PC-9 (cell line): ENCODE results near the gene TMEM203. TPM values are rescaled to one million over a fixed set of nuclear protein-coding genes. Genes with fewer than 3 reads are reported as not detected.

Source experiments
- BruUV-seq: library from RNA; stranded (reverse); fragments of 400-500 nt; replicated peaks from 2 replicates; lab custom pipeline; 2021; lab: Mats Ljungman, UMichigan
- CTCF ChIA-PET: fragments of 300-600 bp; sonication (Branson Sonifier 250); formaldehyde crosslinking; loops from one replicate; lab custom pipeline; 2022; ENCODE audit warnings: antibody characterized with exemption; lab: Charles Lee
- POLR2A ChIA-PET: fragments of 300-600 bp; sonication (Branson Sonifier 250); formaldehyde crosslinking; loops from one replicate; lab custom pipeline; 2022; ENCODE audit warnings: antibody characterized with exemption; ENCODE audit not compliant: unreplicated experiment; lab: Charles Lee
- DNase-seq, 2 experiments: peaks; one replicate each; pipeline versions ENCODE4 v3.0.0 to v3.0.0-alpha.2; 2015 to 2022; ENCODE audit warnings: mixed read lengths in 1 of 2
- H2AFZ ChIP-seq: fragments of 200-600 bp; sonication (generic); 2 replicates; pipeline ENCODE4 v1.8.1; 2017; ENCODE audit warnings: antibody characterized with exemption
- H3F3A ChIP-seq: fragments of 200-600 bp; sonication (generic); 2 replicates; pipeline ENCODE4 v1.8.1; 2017; ENCODE audit warnings: antibody characterized with exemption, mild to moderate bottlenecking, low read depth; ENCODE audit not compliant: insufficient read depth
- H3K27ac ChIP-seq: fragments of 200-600 bp; sonication (generic); 2 replicates; pipeline ENCODE4 v1.6.1; 2016; ENCODE audit warnings: mixed run types
- H3K27me3 ChIP-seq: fragments of 200-600 bp; sonication (generic); 2 replicates; pipeline ENCODE4 v1.6.1; 2016; ENCODE audit warnings: low read depth, mixed run types; ENCODE audit not compliant: insufficient read depth
- H3K36me3 ChIP-seq: fragments of 200-600 bp; sonication (generic); 2 replicates; pipeline ENCODE4 v1.6.1; 2016; ENCODE audit warnings: low read depth, mixed run types
- H3K4me1 ChIP-seq: fragments of 200-600 bp; sonication (generic); replicated peaks from 2 replicates; pipeline ENCODE4 v1.6.1; 2016; ENCODE audit warnings: mixed run types; ENCODE audit not compliant: insufficient read depth
- H3K4me2 ChIP-seq: fragments of 200-600 bp; sonication (generic); 2 replicates; pipeline ENCODE4 v1.6.1; 2017; ENCODE audit warnings: mixed run types
- H3K4me3 ChIP-seq: fragments of 200-600 bp; sonication (generic); 2 replicates; pipeline ENCODE4 v1.6.1; 2016; ENCODE audit warnings: mixed run types
- H3K79me2 ChIP-seq: fragments of 200-600 bp; sonication (generic); 2 replicates; pipeline ENCODE4 v1.6.1; 2017; ENCODE audit warnings: low read depth, mixed run types
- H3K9me2 ChIP-seq: fragments of 200-600 bp; sonication (generic); 2 replicates; pipeline ENCODE4 v1.8.1; 2017; ENCODE audit warnings: mild to moderate bottlenecking; ENCODE audit not compliant: insufficient read depth
- H3K9me3 ChIP-seq: fragments of 200-600 bp; sonication (generic); 2 replicates; pipeline ENCODE4 v1.8.1; 2016; ENCODE audit warnings: low read depth; ENCODE audit not compliant: insufficient read depth
- H4K20me1 ChIP-seq: fragments of 200-600 bp; sonication (generic); 2 replicates; pipeline ENCODE4 v1.8.1; 2017; ENCODE audit not compliant: insufficient read depth
- EZH2 ChIP-seq: fragments of 200-600 bp; sonication (generic); IDR thresholded peaks from 2 replicates; pipeline ENCODE4 v1.8.0; 2017; ENCODE audit warnings: antibody characterized with exemption, low read depth
- intact Hi-C: fragments of 100-400 bp; cut with micrococcal nuclease; formaldehyde crosslinking; loops from one replicate; pipeline ENCODE4 v1.10.0; 2022; ENCODE audit not compliant: unreplicated experiment
- total RNA-seq: library from RNA; stranded (reverse); gene quantifications from 2 replicates; pipeline ENCODE4 v1.2.3, GENCODE V29; 2021
- TF ChIP-seq, protein P1 (sequence below): fragments of 200-600 bp; sonication (generic); conservative IDR thresholded peaks from 2 replicates; pipeline ENCODE4 v1.6.1; 2017; ENCODE audit warnings: mixed run types, antibody characterized with exemption, mild to moderate bottlenecking, moderate library complexity

The TMEM203 gene
- total RNA-seq, 1 experiment from 2014 or later = 45.5 TPM

DNA sequence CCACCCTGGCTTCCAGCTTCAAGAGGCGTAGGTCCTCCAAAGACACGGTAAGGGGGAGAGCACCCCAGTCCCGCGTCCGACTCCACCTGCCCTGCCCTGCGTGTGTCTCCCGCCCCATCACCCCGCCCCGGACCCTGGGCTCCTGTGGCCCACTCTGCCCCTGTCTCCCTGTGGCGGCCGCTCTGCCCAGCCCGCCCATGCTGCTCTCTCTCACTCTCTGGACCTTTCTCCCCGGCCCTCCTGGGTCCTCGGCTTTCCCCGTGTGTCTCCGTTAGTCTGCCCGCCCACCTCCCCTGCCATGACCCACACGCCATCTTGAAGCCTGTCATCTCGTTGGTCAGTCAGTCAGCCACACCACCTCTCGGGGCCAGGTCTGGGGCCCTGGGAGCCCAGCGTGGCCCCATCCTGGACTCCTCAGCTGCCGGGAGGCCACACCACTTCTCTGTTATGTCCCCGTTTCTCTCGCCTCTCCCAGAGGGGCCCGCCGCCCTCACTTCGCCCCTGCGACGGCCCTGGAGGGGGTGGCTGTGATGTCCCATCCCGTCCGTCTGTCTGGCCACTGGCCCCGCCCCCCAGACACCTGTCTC lies 40.1 kb downstream of the TMEM203 start:
- Histone ChIP-seq H3K27ac (no peak overlapping the region), H4K20me1 (no peaks in the 10 kb centered on the region), H3K9me3 (no peaks in the 10 kb centered on the region), H3K36me3 (no peaks in the 10 kb centered on the region), H3K4me3 (no peak overlapping the region), H3K79me2 (no peaks in the 10 kb centered on the region), H3F3A (0 out of 2 replicates have a peak, but pooled peaks cover 5% of the 10 kb centered on the region), H3K27me3 (no peaks in the 10 kb centered on the region), H3K4me2 (no peak overlapping the region), H3K4me1 (no peaks in the 10 kb centered on the region), H3K9me2 (no peaks in the 10 kb centered on the region), H2AFZ (no peak overlapping the region)
- DNase-seq = no peak
- ChIA-PET POLR2A (no interaction called here), CTCF (no interaction called here)
- no TSS peak for BruUV-seq
- intact Hi-C loops = loop anchor here (5.0 kb wide), 1 partner anchor 38 kb away; no protein-coding TSS in a partner anchor
- TF ChIP-seq, protein P1, sequence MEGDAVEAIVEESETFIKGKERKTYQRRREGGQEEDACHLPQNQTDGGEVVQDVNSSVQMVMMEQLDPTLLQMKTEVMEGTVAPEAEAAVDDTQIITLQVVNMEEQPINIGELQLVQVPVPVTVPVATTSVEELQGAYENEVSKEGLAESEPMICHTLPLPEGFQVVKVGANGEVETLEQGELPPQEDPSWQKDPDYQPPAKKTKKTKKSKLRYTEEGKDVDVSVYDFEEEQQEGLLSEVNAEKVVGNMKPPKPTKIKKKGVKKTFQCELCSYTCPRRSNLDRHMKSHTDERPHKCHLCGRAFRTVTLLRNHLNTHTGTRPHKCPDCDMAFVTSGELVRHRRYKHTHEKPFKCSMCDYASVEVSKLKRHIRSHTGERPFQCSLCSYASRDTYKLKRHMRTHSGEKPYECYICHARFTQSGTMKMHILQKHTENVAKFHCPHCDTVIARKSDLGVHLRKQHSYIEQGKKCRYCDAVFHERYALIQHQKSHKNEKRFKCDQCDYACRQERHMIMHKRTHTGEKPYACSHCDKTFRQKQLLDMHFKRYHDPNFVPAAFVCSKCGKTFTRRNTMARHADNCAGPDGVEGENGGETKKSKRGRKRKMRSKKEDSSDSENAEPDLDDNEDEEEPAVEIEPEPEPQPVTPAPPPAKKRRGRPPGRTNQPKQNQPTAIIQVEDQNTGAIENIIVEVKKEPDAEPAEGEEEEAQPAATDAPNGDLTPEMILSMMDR = no peak
- no peak for TF ChIP-seq EZH2

DNA sequence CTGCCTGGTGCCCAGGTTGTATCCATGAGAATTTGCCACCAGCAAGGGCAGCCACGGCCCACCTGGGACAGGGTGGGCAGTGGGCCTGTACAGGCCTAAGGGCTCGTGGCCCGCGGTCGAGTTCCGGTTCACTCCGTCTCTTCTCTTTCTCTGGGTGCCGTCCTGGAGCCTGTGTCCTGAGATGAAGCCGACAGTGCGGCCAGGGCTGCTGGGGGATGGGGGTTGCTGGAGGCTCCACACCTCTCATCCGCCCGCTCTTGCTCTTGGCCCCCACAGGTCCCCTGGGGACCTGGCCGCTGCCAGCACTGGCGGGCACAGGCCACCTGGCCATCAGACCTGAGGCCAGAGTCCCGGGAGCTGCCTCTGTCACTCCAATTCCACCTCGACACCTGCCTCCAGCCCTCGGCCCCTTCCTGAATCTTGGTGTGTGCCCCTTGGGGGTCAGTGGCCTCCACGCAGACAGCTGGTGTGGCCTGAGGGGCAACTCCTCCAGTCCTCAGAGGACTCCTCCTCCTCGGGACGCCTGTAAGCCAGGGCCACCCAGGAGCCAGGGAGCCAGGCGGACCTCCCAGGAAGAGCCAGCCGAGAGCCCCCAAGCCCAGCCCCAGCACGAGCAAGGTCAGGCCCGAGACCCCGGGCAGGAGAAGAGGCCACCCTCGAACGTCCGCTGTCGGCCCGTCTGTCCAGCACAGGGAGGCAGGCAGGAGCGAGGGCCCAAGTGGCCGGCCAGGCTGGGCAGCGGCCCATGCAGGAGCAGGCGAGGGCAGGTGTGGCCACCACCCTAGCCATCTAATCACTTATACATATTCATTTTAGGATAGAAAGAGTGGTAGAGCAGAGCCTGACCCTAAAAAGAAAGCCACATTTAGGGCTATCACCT lies 40.8 kb downstream of the TMEM203 start:
- Histone ChIP-seq H3K27ac (no peak overlapping the region), H3K36me3 (no peaks in the 10 kb centered on the region), H3K9me3 (no peaks in the 10 kb centered on the region), H3K27me3 (no peaks in the 10 kb centered on the region), H3F3A (0 out of 2 replicates have a peak, but pooled peaks cover 5% of the 10 kb centered on the region), H3K4me1 (no peaks in the 10 kb centered on the region), H3K9me2 (no peaks in the 10 kb centered on the region), H2AFZ (no peak overlapping the region), H3K4me3 (no peak overlapping the region), H3K4me2 (no peak overlapping the region), H4K20me1 (no peaks in the 10 kb centered on the region), H3K79me2 (no peaks in the 10 kb centered on the region)
- no peak for TF ChIP-seq EZH2
- TF ChIP-seq, protein P1 = no peak
- POLR2A ChIA-PET = no interaction called here
- BruUV-seq = no TSS peak
- CTCF ChIA-PET = no interaction called here
- no peak for DNase-seq
- intact Hi-C loops = loop anchor here (5.0 kb wide), 1 partner anchor 37 kb away; no protein-coding TSS in a partner anchor

DNA sequence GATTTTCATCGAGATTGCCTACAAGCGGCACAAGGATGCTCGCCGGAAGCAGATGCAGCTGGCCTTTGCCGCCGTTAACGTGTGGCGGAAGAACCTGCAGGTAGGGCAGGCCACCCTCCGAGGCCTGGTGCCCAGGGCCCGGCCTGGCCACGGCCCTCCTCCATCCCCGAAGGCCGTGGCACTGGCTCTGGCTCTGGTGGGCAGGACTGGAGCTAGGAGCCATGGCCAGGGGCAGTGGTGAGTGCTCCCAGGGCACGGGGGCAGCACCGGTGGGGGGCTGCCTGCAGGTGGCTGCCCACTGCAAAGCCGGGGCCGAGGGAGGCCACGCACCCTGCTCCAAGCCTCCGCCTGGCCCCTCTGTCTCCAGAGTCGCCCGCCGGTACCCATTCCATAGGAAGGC lies 41.6 kb downstream of the TMEM203 start:
- H2AFZ ChIP-seq = no peak overlapping the region
- TF ChIP-seq, protein P1 = no peak
- no peak for TF ChIP-seq EZH2
- no peak overlapping the region for H3K27ac ChIP-seq
- no TSS peak for BruUV-seq
- no peak overlapping the region for H3K4me2 ChIP-seq
- no peaks in the 10 kb centered on the region for H3K4me1 ChIP-seq
- H3K36me3 ChIP-seq = no peaks in the 10 kb centered on the region
- no peaks in the 10 kb centered on the region for H3K27me3 ChIP-seq
- H3K4me3 ChIP-seq = no peak overlapping the region
- no peaks in the 10 kb centered on the region for H3K9me3 ChIP-seq
- CTCF ChIA-PET = no interaction called here
- no peak for DNase-seq
- intact Hi-C loops = no loop called here
- H3K9me2 ChIP-seq = no peaks in the 10 kb centered on the region
- 0 out of 2 replicates have a peak, but pooled peaks cover 5% of the 10 kb centered on the region for H3F3A ChIP-seq
- POLR2A ChIA-PET = no interaction called here
- no peaks in the 10 kb centered on the region for H3K79me2 ChIP-seq
- no peaks in the 10 kb centered on the region for H4K20me1 ChIP-seq
